G401.6 (cell line): ENCODE measurements around the gene PDE2A.

Source experiments
- FAIRE-seq: peaks from 2 replicates; lab custom pipeline; 2012; peaks lifted over from hg19 to GRCh38; lab: Jason Lieb, UNC

Gene PDE2A

DNA sequence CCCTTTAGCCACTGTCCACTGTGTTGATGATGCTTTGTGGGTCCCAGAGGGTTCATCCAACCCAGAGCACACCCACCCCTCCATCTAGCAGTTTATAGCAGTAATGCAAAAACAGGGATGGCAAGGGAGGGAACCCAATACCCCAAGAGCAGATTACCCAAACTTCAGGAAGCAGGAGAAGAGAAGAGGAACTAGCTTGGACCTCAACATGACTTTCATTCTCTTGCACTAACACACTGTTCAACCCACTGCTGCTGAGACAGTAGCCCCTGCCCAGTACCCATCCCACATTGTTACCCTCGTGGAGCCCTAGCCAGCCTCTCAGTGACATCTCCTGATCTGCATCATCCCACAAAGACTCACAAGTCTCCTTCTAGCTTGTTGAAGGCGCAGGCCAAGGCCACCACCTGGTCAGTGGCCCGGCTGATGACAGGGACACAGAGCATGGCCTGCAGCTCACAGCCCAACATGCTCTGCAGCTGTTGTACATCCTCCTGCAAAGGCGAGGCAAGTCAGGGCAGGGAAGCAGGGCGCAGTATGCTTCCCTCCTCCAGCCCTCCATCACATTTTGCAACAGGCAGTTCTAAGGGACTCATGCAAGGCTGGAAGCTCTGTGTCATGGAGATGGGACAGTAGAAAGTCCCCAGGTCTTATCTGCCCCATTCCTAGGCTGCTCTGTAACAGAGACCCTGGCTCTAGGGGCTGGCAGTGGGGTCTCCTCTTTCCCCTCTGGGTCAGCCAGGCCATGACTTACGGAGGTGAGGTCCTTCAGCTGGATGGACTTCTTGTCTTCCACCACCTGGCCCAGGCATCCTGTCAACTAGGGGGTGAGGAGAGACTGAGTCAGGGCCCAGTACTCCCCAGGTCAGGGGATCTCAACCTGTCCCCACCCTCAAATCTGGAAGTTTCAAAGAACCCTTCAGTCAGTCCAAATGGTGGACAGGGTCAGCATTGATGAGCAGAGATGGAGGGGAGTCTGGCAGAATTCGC lies 85.5 kb downstream of the PDE2A start:
- FAIRE-seq = no peak

DNA sequence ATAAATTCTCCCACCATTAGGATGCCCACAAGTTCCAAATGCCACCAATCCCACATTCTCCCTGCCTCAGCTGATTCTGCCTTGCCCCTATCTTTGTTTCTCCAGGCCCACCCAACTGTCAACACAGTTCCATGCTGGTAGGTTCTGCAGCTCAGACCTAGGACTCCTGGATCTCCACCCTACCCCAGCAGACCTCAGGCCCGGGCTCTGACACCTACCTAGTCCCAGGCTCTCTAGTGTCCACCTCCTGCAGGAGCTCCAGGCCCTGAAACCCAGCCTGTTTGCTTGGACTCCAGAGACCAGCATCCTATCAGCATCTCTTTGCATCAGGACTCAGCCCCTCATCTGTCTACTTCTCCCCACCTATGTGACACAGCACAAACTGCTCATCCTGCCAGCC lies 86.5 kb downstream of the PDE2A start:
- no peak for FAIRE-seq

DNA sequence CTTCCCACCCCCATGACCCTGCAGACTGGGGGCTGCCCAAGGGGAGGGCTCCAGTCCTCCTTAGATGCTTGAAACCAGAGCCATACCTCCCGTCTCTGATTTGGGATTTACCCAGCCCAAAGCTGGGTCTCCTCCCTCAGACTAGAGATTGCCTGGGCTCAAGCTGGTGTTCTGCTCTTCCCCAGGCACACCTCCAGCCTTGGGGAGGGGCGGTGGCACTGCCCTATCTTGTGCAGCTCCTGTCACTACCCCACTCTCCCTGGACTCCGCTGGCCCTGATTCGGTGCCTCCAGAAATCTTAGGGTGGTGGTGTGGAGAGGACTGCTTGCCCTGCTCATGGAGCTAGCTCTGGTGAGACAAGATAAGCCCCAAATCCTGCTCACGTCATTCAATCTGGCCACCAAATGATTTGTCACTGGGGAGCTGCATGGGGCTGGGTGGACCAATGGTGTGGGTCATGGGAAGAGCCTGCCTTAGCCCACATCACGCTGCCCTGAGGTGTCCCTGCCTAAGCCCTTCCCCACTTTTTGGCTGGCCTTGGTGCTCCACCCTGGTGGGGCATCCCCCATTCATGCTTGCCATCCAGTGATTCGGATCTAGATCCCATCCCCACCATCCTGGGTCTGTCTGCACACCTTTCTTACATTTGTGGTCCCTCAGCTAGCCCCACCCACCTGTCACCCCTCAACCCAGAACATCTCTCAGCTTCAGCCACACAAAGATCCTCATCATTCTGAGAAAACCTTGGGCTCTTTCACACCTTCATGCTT lies 87.7 kb downstream of the PDE2A start:
- no peak for FAIRE-seq

GRCh38 chr11:72585762-72586311 lies 88.4 kb downstream of the PDE2A start:
- FAIRE-seq = no peak

DNA sequence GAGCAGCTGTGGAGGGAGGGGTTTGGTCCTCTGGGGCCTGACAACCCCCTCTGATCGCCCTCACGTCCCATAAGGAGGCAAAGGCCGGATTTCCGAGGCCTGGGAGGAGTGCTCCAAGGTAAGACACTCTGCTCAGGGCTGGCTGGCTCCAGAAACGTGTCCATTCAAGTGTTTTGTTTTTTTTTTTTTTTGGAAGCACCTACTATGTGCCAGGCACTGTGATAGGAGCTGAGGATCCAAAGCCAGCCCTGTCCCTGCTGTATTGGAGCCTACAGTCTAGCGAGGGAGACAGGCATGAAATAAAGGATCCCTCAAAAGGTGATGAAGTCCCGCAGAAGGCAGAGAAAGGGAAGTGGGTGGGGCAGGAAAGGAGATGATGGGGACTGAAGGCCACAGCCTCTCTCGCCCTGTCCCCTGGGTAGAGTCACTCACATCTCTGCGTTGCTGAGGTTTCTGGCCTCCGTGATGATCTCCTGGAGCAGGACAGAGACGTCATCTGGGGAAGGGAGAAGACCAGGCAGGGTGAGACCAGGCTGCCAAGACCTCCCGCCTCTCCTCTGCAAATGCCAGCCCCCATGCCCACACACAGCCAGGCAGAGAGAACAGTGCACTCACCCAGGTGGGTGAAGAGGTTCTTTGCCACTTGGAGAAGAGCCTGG lies 89.2 kb downstream of the PDE2A start:
- FAIRE-seq = no peak

GRCh38 chr11:72584293-72584938 lies 89.8 kb downstream of the PDE2A start:
- FAIRE-seq = no peak

- no peak for FAIRE-seq
Measured at GRCh38 chr11:72583616-72584292, 90.5 kb downstream of the PDE2A start.

DNA sequence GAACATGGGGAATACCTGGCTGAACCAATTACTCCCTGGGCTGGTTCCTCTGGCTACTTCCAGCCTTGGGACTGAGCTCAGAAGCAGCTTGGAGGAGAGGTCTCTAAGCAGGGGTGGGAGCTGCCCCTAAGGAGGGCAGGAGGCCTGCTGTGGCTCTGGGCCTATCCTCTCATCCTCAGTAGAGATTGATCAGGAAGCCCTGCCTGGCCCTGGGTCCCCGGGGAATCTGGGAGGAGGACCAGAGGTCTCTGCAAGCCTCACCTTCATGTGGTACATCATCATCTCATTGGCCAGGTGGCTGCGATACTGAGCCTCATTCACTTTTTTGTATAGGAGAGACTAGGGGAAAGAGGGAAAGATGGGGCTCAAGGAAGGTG lies 91.1 kb downstream of the PDE2A start:
- no peak for FAIRE-seq

GRCh38 chr11:72582206-72583176 lies 91.7 kb downstream of the PDE2A start:
- FAIRE-seq = no peak

- no peak for FAIRE-seq
Measured at GRCh38 chr11:72581067-72581466, 93.2 kb downstream of the PDE2A start.

DNA sequence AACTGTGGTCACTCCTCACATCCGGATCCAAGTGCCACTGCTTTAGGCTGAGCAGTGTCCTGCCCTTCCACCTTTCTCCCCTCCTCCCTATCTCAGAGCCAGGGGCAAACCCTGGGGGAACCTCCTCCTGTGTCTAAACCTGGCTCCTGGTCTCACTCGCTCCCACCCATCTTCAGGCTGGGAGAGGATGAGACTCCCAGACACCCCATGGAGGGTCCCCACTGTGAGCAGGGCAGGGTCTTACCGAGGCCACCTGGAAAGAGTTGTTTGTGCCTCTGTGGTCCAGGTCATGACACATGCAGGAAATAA lies 93.6 kb downstream of the PDE2A start:
- FAIRE-seq = no peak

- no peak for FAIRE-seq
Measured at GRCh38 chr11:72579816-72580641, 94.2 kb downstream of the PDE2A start.

DNA sequence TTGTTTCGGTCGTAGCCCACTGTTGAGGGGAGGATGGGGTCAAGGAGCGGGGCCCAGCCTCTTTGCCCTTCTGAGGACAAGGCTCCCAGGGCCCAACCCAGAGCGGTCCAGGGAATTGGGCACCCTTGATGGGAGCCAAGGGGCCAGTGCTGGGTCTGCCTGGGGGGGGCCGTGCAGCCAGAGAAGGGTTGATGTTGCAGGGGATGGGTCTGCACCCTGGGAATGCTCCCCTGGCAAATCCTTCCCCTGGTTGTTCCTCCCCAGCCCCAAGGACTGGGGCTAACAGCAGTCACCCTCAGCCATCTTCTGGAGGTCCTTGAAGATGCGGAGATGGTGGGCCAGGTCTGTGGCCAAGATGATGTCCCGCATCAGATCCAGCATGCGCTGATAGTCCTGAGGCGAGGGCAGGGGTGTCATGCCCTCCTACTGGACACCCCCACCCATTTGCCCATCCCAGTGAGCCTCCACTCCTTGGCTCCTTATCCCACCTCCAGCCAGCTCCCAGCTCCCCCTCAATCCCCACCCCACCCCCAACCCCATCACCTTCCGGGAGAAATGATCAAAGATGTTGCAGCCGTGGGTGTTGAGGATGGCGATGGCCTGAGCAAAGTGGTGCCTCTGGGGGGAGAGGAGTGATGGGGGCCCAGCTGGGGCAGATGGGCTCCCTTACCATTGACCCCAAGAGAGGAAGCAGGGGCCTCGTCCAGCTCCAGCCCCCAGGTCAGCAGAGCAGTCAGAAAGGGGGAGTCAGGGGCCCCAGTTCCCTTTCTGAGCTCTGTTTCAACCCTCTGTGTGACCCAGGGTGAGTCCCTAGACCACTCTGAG lies 95.0 kb downstream of the PDE2A start:
- no peak for FAIRE-seq

- no peak for FAIRE-seq
Measured at GRCh38 chr11:72578566-72578965, 95.7 kb downstream of the PDE2A start.

DNA sequence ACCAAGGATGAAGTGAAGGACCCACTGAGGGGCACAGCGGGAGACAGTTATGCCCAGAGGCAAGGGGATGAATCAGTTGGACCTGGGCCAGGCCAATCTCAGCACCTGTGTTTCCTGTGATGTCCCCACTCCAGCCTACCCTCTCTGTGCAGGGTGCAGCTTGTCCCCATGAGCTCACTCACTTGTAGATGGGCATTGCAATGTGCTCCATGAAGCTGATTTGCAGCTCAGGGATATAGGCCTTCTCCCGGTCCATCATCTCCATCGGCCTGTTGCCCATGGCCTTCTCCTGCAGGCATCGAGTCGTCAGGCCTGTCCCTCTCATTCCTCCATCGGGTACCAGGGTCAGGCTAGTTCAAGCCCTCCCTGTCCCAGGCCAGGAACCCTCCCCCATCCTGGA lies 96.2 kb downstream of the PDE2A start:
- FAIRE-seq = no peak

DNA sequence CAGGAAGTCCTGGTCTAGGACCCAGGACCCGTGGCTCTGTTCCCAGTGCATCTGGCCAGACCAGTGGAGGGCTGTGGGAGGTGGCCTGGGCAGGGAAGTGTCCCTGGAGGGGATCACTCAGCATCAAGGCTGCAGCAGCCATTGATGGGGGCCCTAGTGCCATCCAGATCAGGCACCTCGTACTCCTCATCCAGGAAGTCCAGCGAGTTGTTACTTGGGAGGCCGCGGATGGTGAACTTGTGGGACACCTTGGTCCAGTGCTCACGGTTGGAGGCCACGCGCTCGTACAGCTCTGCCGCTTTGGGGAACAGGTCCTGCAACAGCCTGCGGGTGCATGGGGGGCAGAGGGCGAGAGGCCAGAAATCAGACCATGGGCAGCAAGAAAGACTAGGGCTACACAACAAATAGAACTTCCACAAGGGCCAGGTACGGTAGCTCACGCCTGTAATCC lies 96.9 kb downstream of the PDE2A start:
- FAIRE-seq = no peak

- no peak for FAIRE-seq
Measured at GRCh38 chr11:72576661-72577060, 97.6 kb downstream of the PDE2A start.

DNA sequence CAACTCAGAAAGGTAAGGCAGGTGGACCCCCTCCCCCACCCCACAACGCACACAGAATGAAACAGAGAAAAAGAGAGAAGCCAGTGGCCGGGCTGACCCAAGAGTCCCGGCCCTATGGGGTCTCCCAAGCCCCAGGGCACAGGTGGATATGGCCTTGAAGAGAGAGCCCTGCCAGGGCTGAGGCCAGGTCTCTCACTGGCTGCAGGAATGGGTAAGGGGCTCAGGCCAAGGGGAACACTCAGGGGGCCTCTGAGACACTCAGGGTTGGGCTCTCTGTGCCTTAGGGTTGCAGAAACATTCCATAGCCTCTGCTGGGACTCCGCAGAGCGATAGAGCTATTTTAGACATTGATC lies 98.0 kb downstream of the PDE2A start:
- no peak for FAIRE-seq
